ENCODE measurements around the gene PLN.

- TF ChIP-seq KDM2B (CRISPR knock-in tag; IDR thresholded peaks at IDR 0.05) (no peak), POLR2A (conservative IDR thresholded peaks at IDR 0.05) (no peak)
Measured at GRCh38 chr6:118571121-118571520, 23.0 kb downstream of the PLN start.
